HG02943 (cell line): ENCODE data around the gene RWDD1.
"Not testable (repeated sequence)": the region's sequence is repeated elsewhere in the genome, so short reads cannot be mapped to it uniquely, and the experiment has no call there.

Experiments used
- ATAC-seq: cut with Tn5 transposase; IDR thresholded peaks from one replicate; pipeline ENCODE4 v1.9.1; 2021; ENCODE audit warnings: mild to moderate bottlenecking, low read depth, moderate library complexity; ENCODE audit not compliant: unreplicated experiment

RWDD1 gene

GRCh38 chr6:116603916-116604315, 32.6 kb downstream of the RWDD1 start:
- not testable (repeated sequence) for ATAC-seq

- ATAC-seq, result not testable (repeated sequence)
Measured at GRCh38 chr6:116604868-116605267, 33.6 kb downstream of the RWDD1 start.

- no peak for ATAC-seq
Measured at GRCh38 chr6:116605935-116606334, 34.6 kb downstream of the RWDD1 start.

GRCh38 chr6:116611056-116611455, 39.8 kb downstream of the RWDD1 start:
- no peak for ATAC-seq

GRCh38 chr6:116615937-116616736, 44.8 kb downstream of the RWDD1 start, which contains the start of gene RSPH4A:
TSS of gene RSPH4A (plus strand) at chr6:116616479. CDS start at chr6:116616624, 145 bp downstream.
- peak; percentile 98 for ATAC-seq

- ATAC-seq, result no peak
Measured at GRCh38 chr6:116616737-116617053, 45.4 kb downstream of the RWDD1 start.

- no peak for ATAC-seq
Measured at GRCh38 chr6:116624036-116624805, 52.9 kb downstream of the RWDD1 start.

- no peak for ATAC-seq
Measured at GRCh38 chr6:116625872-116626271, 54.6 kb downstream of the RWDD1 start.

- no peak for ATAC-seq
Measured at GRCh38 chr6:116629563-116629981, 58.3 kb downstream of the RWDD1 start.

- ATAC-seq, result peak; percentile 81
Measured at GRCh38 chr6:116631379-116631990, 60.2 kb downstream of the RWDD1 start.

- ATAC-seq, result no peak
Measured at GRCh38 chr6:116633685-116634084, 62.4 kb downstream of the RWDD1 start.
